GM19193 (cell line): ENCODE data around the gene CFAP99.

Experiments used
- POLR2A ChIP-seq: IDR thresholded peaks from 4 replicates; pipeline ENCODE4 v1.6.1; 2011; ENCODE audit not compliant: insufficient read depth, insufficient read length; ENCODE audit errors: extremely low read depth

The CFAP99 gene

DNA sequence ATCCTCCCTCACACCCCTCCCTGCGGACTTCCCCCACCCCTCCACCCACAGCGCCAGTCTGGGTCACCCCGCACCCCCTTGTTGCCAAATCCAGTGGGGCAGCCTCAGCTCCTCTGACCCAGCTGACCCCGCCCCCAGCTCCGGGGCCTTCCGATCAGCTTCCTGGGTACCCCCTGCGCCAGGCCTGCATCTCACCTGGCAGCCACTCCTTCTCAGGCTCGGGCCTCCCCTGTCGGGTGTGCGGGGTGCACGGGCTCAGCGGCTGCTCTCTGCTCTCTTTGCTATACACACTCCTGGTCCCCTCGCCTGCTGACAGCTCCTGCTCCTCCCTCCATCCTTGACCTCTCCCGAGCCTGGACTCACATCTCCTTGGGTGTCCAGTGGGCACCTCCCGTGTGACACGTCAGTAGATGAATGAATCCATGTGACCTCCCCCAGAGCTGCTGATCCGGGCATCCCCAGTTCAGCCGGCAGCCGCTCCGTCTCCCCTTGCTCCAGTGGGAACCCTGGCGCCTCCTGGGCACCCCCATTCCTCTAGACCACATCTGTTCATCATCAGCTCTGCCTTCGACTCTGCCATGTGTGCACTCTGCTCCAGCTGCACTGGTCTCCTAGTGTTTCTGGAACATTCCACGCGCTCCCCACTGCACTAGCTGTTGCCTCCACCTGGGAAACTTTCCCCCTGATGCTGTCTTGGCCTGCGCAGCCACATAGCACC is 9.9 kb downstream of the CFAP99 start:
- no peak for TF ChIP-seq POLR2A

DNA sequence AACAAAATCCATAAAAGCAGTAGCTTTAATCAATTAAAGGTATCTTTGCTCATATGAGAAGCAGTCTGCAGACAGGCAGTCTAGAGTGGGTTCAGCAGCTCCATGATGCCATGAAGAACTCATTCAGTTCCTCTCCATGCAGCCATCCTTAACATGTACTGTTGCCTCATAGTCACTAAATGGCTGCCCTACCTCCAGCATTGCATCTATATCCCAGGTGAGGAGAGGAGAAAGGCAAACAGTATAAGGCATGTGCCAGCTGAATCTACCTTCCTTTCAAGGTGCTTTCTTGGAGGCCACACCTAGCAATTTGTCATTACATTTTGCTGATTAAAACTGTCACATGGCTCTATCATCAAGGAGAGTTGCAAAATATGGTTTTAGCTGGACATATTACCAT is 13.2 kb downstream of the CFAP99 start:
- no peak for TF ChIP-seq POLR2A

DNA sequence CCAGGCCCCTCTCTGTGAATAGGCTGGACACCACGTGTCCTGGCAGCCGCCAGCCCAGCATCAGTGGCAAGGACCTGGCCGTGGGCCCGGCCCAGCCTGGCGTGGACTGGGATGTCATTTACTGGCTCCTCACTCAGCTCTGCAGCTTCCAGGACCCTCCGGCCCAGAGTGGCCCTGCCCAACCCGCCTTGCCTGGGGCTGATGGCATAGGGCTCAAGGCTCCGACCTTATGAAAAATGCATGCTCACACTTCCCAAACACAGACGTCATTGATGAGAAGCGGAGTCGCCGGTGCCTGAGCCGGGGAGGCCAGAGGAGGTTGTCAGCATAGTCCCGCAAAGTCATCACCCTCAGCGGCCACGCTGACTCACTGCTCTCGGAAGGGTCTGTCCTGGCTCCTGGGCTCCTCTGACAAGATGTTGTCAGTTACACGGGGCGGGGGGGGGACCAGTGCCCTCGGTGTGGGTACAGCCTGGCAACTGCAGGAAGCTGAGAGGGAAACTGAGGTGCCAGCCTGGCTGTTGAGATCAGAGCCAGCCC is 14.3 kb downstream of the CFAP99 start:
- TF ChIP-seq POLR2A: no peak

DNA sequence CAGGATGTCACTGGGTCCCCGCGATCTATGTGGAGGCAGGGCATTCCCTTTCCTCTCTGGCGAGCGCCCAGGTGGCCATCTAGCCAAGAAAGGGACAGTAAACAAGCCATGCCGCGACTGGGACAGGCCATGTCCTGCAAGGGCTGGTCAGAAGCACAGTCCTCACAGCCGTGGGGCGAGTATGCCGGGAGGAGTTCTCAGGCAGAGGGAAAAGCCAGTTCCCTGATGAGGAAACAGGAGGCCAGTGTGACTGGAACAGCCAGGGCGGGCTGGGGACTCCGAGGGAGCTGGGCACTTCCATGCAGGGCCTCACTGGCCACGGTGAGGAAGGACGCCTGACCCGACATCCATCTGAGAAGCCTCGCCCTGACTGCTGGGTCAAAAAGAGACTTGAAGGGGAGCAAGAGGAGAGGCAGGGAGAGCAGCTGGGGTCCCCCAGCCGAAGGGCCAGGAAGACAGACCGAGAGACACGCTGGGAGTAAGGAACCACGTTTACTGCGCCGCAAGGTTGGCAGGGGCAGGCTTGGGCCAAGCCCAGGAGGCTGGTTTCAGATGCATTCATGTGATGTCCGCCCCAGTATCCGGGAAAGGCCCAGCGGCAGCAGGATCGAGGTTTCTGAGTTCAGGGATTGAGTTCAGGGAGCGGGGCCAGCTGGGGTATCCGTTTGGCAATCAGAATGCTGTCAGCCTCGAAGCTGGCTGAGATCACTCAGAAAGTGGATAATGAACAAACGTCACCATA is 15.0 kb downstream of the CFAP99 start:
- TF ChIP-seq POLR2A: no peak

DNA sequence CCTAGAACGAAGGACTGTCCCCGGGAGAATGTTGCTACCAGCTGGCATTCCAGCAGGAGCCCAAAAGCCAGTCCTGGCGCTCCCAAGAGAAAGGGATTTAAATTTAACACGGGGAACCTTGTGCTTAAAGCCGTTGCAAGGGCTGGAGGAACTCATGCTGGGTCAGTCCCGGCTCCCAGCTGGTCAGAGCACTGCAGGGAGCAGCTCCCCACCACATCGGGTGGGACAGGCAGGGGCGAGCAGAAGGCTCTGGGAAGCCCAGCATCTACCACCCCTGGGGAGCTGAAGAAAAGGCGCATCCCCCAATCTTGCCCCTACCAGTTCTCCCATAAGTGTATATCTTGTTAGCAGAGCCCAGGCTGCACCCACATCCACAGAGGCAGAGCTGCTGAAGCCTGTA is 15.7 kb downstream of the CFAP99 start:
- no peak for TF ChIP-seq POLR2A

DNA sequence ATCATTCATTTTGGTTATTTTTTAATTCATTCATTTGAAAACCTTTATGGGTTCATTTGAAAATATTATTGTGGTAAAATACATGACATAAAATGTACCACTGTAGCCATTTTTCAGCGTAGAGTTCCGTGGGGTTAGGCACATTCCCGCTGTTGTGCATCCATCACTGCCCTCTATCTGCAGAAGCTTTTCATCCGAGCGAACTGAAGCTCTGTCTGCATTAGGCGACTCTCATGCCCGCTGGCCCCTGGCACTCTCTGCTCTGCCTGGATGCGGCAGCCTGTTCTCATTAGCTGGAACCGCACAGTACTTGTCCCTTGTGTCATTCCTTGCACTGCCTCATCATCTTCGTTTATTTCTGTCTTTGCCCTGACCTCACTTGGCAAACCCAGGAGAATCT is 17.5 kb downstream of the CFAP99 start:
- TF ChIP-seq POLR2A: no peak

DNA sequence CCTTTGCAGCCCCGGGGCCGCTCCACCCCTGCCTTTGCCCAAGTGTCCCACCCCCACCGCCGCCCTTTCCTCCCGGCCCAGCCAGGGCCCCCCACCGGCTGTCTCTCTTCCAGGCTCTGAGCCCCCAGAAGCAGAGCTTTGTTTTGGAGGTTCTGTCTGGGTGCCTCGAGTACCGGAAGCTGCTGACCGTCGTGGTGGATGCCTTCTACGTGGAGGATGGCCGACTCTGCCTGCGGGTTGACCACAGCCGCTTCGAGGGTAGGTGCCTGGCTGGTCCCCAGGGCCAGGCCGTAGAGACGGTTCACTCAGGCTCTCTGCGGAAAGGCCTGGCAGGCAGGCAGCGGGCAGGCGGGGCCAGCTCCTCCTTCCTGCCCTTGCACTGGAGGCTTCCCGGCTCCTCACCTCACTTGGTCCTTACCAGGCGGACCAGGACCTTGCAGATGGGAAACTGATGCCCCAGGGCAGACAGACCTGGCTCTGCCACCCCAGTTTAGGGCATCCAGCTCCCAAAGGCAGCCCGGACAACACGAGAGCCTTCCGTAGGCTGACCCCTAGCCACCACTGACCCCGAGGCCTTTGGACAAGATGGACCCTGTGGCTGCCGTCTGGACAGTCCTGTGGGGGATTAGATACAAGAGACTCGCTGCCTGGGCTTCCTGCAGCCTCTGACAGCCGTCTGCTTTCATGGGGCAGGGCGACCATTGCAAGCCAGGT is 18.2 kb downstream of the CFAP99 start:
- TF ChIP-seq POLR2A: no peak

DNA sequence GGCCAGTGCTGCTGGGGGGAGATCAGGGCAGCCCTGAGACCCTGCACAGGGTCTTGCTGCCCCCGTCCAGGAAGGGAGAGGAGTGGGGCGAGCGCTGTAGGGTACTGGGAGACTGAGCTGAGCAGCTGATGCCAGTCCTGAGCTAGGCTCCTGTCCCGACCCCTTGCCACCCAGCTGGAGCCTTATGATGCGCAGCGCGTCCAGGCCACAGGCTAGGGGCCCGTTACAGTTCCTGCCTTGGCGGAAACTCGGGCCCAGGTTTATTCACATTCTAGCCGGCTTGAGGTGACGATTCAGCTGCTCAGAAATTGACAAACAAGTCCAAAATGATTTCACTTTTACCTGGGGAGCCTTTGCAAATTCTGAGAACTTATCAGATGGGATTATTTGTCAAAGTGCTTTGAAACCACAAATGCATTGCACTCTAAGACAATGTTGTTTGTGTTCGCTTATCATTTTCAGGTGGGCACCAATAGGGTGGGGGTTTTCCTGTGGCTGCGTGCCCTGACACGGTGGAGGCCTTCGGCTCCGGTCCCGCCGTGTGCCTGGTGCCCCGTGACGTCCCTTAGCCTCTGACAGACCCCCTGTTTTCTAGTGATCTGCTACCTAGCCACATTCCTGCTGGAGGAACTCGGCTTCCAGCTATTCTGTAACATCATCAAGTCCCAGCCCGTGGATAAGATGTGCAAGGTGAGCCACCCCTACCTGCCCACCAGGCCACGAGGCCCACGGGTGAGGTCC is 18.9 kb downstream of the CFAP99 start:
- TF ChIP-seq POLR2A: no peak

DNA sequence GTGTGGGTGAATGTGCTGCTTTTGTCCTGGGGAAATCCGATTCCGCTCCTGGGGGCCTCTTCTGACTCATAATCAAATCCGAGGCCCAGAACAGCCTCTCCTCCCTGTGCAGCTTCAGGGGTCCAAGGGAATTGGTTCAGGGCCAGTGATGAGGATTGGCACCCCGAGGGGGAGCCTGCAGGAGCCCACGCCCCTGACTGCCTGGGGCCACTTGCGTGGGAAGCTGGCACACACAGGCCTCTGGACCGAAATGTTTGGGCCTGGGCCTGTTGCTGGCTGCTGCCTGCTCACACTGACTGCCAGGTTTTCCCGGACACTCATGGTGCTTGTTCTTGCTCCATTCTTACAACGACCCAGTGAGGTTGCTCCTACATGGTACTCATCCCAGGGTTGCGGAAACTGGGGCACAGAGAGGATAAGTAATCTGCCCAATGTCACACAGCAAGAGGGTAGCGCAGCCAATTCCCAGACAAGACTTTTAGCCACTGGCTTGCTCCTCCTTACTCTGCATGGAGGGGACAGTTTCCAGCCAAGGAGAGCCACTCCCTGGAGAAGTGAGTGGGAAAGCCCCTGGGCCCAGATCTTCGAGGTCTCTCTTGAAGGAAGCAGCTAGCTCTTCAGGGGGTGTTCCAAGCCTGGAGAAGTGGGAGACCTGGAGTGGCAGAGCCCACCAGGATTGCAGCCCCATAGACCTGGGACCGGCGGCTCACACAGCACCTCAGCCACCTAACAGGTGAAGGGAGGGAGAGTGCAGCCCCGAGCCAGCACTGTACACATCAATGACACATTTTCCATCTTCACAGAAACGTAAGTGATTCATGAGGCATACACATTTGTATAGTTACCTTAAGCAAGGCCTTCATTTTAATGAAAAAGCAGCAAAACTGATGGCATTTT is 20.3 kb downstream of the CFAP99 start:
- TF ChIP-seq POLR2A: no peak

DNA sequence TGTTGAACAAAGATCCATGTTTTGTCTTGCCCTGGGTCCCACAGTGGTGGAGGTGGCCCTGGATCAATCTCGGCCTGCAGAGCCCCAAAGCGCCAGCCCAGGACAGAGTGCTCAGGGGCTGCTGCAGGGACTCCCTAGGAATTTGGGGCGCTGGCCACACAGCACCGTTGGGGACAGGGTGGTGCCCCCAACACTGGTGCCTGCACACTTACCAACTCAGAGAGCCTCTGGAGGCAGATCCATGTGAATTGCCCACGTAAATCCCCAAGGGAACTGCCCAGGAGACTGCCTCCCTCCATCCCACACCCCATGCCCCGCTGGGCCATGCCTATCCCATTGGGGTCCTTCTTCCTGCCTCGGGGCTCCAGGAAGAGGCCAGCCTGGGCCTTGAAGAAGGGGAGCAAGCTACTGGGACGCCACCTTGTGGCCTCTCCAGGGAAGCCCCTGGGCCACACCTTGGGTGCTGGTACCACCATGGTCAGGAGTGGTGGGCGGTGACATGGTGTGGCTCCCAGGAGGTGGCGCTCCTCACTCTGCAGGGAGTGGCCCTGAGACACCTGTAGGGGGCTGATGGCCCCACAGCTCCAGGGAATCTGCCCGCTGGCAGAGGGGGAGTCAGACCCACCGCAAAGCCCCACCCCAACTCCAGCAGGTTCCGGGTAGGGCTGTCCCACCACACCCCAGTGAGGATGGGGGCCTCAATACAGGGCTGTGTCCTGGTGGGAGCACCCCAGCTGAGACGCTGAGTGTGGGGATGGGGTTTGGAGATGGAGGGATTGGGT is 22.8 kb downstream of the CFAP99 start:
- no peak for TF ChIP-seq POLR2A

DNA sequence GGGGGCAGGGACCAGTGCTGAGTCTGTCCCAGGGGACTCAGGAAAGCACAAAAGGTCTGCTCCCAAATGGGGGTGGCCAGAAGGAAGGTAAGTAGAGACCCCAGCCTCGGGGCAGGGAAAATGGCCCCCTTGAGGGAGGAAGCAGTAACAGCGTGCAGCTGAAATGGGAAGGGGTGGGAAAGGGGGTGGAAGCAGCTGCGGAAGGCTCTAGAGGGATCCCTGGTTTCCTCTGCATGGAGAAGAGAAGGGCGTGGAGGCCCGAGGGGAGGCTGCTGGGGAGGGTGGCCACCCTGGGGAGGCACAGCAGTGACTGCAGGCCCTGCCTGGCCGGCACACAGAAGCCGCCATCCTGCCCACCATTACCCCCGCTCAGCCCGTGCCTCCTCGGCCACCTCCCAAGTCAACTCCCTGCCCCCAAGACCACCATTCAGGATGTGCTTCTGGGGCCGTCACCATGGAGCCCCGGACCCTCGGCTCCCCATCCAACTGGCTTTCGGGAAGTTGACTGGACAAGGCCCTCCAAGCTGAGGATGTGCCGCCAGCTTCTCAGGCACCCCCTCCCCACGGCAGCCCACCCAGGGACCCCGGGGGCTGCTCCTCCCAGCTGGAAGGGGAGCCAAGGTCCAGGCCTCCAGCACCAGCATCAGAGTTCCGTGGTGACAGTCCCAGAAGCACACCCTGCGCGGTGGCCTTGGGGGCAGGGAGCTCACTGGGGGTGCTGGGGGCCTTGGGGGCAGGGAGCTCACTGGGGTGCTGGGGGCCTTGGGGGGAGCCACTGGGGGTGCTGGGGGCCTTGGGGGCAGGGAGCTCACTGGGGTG is 23.6 kb downstream of the CFAP99 start:
- no peak for TF ChIP-seq POLR2A

DNA sequence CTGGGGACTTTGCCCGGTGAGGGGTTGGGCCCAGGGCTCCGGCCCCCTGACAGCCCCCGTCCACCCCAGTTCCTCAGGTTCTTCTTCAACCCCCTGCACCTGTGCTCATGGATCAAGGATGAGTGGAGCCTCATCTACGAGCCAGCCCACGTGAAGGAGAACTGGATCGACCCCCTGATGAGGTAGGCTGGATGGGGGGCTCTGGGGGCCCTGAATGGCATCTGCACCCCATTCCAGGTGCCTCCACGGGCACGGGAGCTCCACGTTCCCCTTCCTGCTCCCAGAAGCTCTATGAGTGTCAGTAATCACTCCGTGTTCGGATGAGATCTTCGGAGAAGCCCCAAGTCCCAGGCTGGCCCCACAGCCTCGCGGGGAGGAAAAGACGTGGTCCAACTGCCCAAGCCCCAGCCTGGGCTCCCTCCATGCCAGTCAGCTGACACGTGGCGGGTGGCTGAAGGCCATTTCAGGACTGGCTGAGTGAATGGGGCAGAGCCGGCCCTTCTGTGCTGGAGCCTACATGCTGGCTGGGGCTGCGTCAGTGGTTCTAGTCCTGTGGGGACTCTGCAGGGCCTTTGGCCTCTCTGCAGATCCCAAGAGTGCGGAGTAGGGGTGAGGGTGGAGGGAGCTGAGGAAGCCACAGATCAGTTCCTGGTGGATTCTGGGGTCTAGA is 24.4 kb downstream of the CFAP99 start:
- TF ChIP-seq POLR2A: no peak
